ENCODE data around the gene ZNF429.

Gene ZNF429

GRCh38 chr19:21590867-21591266 lies 85.5 kb downstream of the ZNF429 start:
- DNase-seq (ENCODE audit: low read depth), result no peak
- H3K4me3 ChIP-seq (ENCODE audit: low read depth, low read length), result no peak overlapping the region
- no peak for TF ChIP-seq MYC (IDR thresholded peaks at IDR 0.05; ENCODE audit: low read depth, low read length)
- TF ChIP-seq CTCF (IDR thresholded peaks at IDR 0.05; ENCODE audit: low read depth, low read length), result no peak
- TF ChIP-seq POLR2A (IDR thresholded peaks at IDR 0.05; ENCODE audit: extremely low read depth, insufficient read length), result no peak
- TF ChIP-seq MAX (IDR thresholded peaks at IDR 0.05; ENCODE audit: low read depth, low read length), result no peak

- TF ChIP-seq CTCF (IDR thresholded peaks at IDR 0.05; ENCODE audit: low read depth, low read length) (no peak), POLR2A (IDR thresholded peaks at IDR 0.05; ENCODE audit: extremely low read depth, insufficient read length) (no peak), MYC (IDR thresholded peaks at IDR 0.05; ENCODE audit: low read depth, low read length) (no peak), MAX (IDR thresholded peaks at IDR 0.05; ENCODE audit: low read depth, low read length) (no peak)
- H3K4me3 ChIP-seq (ENCODE audit: low read depth, low read length), result no peak overlapping the region
- peak; percentile 4 for DNase-seq (ENCODE audit: low read depth)
Observed at GRCh38 chr19:21593008-21593481, 87.6 kb downstream of the ZNF429 start.

GRCh38 chr19:21593502-21593901 lies 88.1 kb downstream of the ZNF429 start:
- DNase-seq (ENCODE audit: low read depth), result no peak
- TF ChIP-seq MAX (IDR thresholded peaks at IDR 0.05; ENCODE audit: low read depth, low read length), result no peak
- TF ChIP-seq POLR2A (IDR thresholded peaks at IDR 0.05; ENCODE audit: extremely low read depth, insufficient read length), result no peak
- no peak for TF ChIP-seq MYC (IDR thresholded peaks at IDR 0.05; ENCODE audit: low read depth, low read length)
- TF ChIP-seq CTCF (IDR thresholded peaks at IDR 0.05; ENCODE audit: low read depth, low read length), result no peak
- H3K4me3 ChIP-seq (ENCODE audit: low read depth, low read length), result no peak overlapping the region

- TF ChIP-seq CTCF (IDR thresholded peaks at IDR 0.05; ENCODE audit: low read depth, low read length), result no peak
- TF ChIP-seq MYC (IDR thresholded peaks at IDR 0.05; ENCODE audit: low read depth, low read length), result 0 out of 2 replicates have a peak, but pooled peaks have one; percentile 10
- DNase-seq (ENCODE audit: low read depth), result peak; percentile 72
- H3K4me3 ChIP-seq (ENCODE audit: low read depth, low read length), result no peak overlapping the region
Observed at GRCh38 chr19:21593934-21594820, 88.8 kb downstream of the ZNF429 start.

- no peak for DNase-seq (ENCODE audit: low read depth)
- TF ChIP-seq CTCF (IDR thresholded peaks at IDR 0.05; ENCODE audit: low read depth, low read length) (no peak), POLR2A (IDR thresholded peaks at IDR 0.05; ENCODE audit: extremely low read depth, insufficient read length) (no peak), MAX (IDR thresholded peaks at IDR 0.05; ENCODE audit: low read depth, low read length) (no peak), MYC (IDR thresholded peaks at IDR 0.05; ENCODE audit: low read depth, low read length) (no peak)
- no peak overlapping the region for H3K4me3 ChIP-seq (ENCODE audit: low read depth, low read length)
Observed at GRCh38 chr19:21595185-21595584, 89.8 kb downstream of the ZNF429 start.

Data from NB4 (cell line).